ENCODE data around the gene RCBTB2. TPM values are rescaled to one million over a fixed set of nuclear protein-coding genes. Genes with fewer than 3 reads are reported as not detected.

RCBTB2 gene
- total RNA-seq, 2 donors from 2014 or later = 1.6 to 6.0 TPM

DNA sequence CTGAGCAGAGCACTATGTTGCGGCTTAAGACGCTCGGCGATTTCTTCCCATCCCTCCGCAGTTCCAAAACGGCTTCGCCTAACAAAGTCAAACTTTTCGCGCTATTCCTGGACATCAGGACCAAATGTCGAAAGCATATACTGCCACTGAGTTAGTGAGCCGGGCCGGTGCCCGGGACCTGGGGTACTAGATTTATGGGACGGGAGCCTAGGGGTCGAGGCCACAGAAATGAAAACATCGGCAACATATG, 699 bp downstream of the RCBTB2 start:
- Histone ChIP-seq H3K9me3 (no peaks in the 10 kb centered on the region), H3K27me3 (no peaks in the 10 kb centered on the region), H3K36me3 (replicated peaks in 1 of 2; ENCODE audit: insufficient read depth in 1 of 2, low read depth in 2 of 2) (no peaks in the 10 kb centered on the region), H3K4me1 (peaks cover 10% of the 10 kb centered on the region), H3K4me3 (peak overlapping the region; percentile 40 to 60), H3K27ac (peak overlapping the region; percentile 91 to 94 (median 93))
- DNase-seq (no peak), ATAC-seq (peak; percentile 54)
- intact Hi-C loops (cut with DNase I) = no loop called here
- 0 to 2% methylated on average over 16 of the region's 16 CpGs for WGBS, 2 donors
- TF ChIP-seq, protein P1, sequence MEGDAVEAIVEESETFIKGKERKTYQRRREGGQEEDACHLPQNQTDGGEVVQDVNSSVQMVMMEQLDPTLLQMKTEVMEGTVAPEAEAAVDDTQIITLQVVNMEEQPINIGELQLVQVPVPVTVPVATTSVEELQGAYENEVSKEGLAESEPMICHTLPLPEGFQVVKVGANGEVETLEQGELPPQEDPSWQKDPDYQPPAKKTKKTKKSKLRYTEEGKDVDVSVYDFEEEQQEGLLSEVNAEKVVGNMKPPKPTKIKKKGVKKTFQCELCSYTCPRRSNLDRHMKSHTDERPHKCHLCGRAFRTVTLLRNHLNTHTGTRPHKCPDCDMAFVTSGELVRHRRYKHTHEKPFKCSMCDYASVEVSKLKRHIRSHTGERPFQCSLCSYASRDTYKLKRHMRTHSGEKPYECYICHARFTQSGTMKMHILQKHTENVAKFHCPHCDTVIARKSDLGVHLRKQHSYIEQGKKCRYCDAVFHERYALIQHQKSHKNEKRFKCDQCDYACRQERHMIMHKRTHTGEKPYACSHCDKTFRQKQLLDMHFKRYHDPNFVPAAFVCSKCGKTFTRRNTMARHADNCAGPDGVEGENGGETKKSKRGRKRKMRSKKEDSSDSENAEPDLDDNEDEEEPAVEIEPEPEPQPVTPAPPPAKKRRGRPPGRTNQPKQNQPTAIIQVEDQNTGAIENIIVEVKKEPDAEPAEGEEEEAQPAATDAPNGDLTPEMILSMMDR (IDR thresholded peaks at IDR 0.05) = no peak
- no peak for TF ChIP-seq POLR2A (IDR thresholded peaks at IDR 0.05)

GRCh38 chr13:48531416-48532255, 1.2 kb downstream of the RCBTB2 start:
- ATAC-seq (peak; percentile 7), DNase-seq (peak in 3 of 4 donors; percentile 19 to 33 (median 31))
- Histone ChIP-seq H3K9me3 (no peaks in the 10 kb centered on the region), H3K4me3 (peak overlapping the region; percentile 40 to 60), H3K36me3 (replicated peaks in 1 of 2; ENCODE audit: insufficient read depth in 1 of 2, low read depth in 2 of 2) (no peaks in the 10 kb centered on the region), H3K4me1 (peaks cover 10% of the 10 kb centered on the region), H3K27ac (peak overlapping the region; percentile 91 to 94 (median 93)), H3K27me3 (no peaks in the 10 kb centered on the region)
- intact Hi-C loops (cut with DNase I) = no loop called here
- TF ChIP-seq POLR2A (IDR thresholded peaks at IDR 0.05) = no peak
- TF ChIP-seq, protein P1 (IDR thresholded peaks at IDR 0.05) = no peak
- WGBS, 2 donors = 30 to 34% methylated on average over 19 of the region's 19 CpGs

- intact Hi-C loops (cut with DNase I) = no loop called here
- 87 to 89% methylated on average over 6 of the region's 6 CpGs for WGBS, 2 donors
- ATAC-seq = no peak
- no peak overlapping the region for H3K4me3 ChIP-seq
- peaks cover 10% of the 10 kb centered on the region for H3K4me1 ChIP-seq
- H3K36me3 ChIP-seq (replicated peaks in 1 of 2; ENCODE audit: insufficient read depth in 1 of 2, low read depth in 2 of 2) = no peaks in the 10 kb centered on the region
- H3K27me3 ChIP-seq = no peaks in the 10 kb centered on the region
- no peak for DNase-seq
- no peak for TF ChIP-seq POLR2A (IDR thresholded peaks at IDR 0.05)
- TF ChIP-seq, protein P1 (IDR thresholded peaks at IDR 0.05) = no peak
- no peaks in the 10 kb centered on the region for H3K9me3 ChIP-seq
- no peak overlapping the region for H3K27ac ChIP-seq
These were observed 2.0 kb downstream of the RCBTB2 start for GRCh38 chr13:48530833-48531232.

- Histone ChIP-seq H3K4me3 (no peak overlapping the region), H3K4me1 (peaks cover 10% of the 10 kb centered on the region), H3K27ac (no peak overlapping the region), H3K27me3 (no peaks in the 10 kb centered on the region), H3K9me3 (no peaks in the 10 kb centered on the region), H3K36me3 (replicated peaks in 1 of 2; ENCODE audit: insufficient read depth in 1 of 2, low read depth in 2 of 2) (no peaks in the 10 kb centered on the region)
- TF ChIP-seq POLR2A (IDR thresholded peaks at IDR 0.05) = no peak
- TF ChIP-seq, protein P1 (IDR thresholded peaks at IDR 0.05) = no peak
- DNase-seq = no peak
- 88 to 93% methylated on average over 3 of the region's 3 CpGs for WGBS, 2 donors
- ATAC-seq = no peak
- intact Hi-C loops (cut with DNase I) = no loop called here
These were observed 4.2 kb downstream of the RCBTB2 start for GRCh38 chr13:48528720-48529119.

- WGBS, 2 donors = 30 to 31% methylated on average over 2 of the region's 2 CpGs
- no peak overlapping the region for H3K27ac ChIP-seq
These were observed 4.9 kb downstream of the RCBTB2 start for GRCh38 chr13:48527955-48528354.

More at GRCh38 chr13:48527955-48528354, 4.9 kb downstream of the RCBTB2 start:
- TF ChIP-seq, protein P1 (IDR thresholded peaks at IDR 0.05) = no peak
- intact Hi-C loops (cut with DNase I) = no loop called here
- H3K4me3 ChIP-seq = no peak overlapping the region
- ATAC-seq = no peak
- no peaks in the 10 kb centered on the region for H3K27me3 ChIP-seq
- H3K4me1 ChIP-seq = peaks cover 5% of the 10 kb centered on the region
- H3K36me3 ChIP-seq (replicated peaks in 1 of 2; ENCODE audit: insufficient read depth in 1 of 2, low read depth in 2 of 2) = no peaks in the 10 kb centered on the region
- no peak for DNase-seq
- no peaks in the 10 kb centered on the region for H3K9me3 ChIP-seq
